GM23338 (cell line): ENCODE measurements around the gene ZNF212. TPM values are rescaled to one million over a fixed set of nuclear protein-coding genes. Genes with fewer than 3 reads are reported as not detected.

Experiments
- ATAC-seq: fragments of 200-7000 bp; cut with Tn5 transposase; 3 replicates; pipeline ENCODE4 v1.9.1; 2020
- DNase-seq: peaks from one replicate; pipeline ENCODE4 v3.0.0-alpha.2; 2015; ENCODE audit warnings: low spot score
- H2AFZ ChIP-seq: fragments of 200-600 bp; sonication (generic); 2 replicates; pipeline ENCODE4 v1.8.0; 2016; ENCODE audit warnings: antibody characterized with exemption, mild to moderate bottlenecking, moderate library complexity
- H3F3A ChIP-seq: fragments of 200-600 bp; sonication (generic); replicated peaks from 2 replicates; pipeline ENCODE4 v1.8.0; 2017; ENCODE audit warnings: antibody characterized with exemption, mixed run types, low read depth
- H3K27ac ChIP-seq: fragments of 200-600 bp; sonication (generic); 2 replicates; pipeline ENCODE4 v1.6.1; 2016; ENCODE audit warnings: low read depth
- H3K27me3 ChIP-seq: fragments of 200-600 bp; sonication (generic); 2 replicates; pipeline ENCODE4 v1.8.0; 2016; ENCODE audit warnings: mild to moderate bottlenecking, mixed run types, moderate library complexity; ENCODE audit not compliant: insufficient read depth
- H3K36me3 ChIP-seq: fragments of 200-600 bp; sonication (generic); 2 replicates; pipeline ENCODE4 v1.8.0; 2016; ENCODE audit warnings: mild to moderate bottlenecking; ENCODE audit not compliant: insufficient read depth
- H3K4me1 ChIP-seq: fragments of 200-600 bp; sonication (generic); 2 replicates; pipeline ENCODE4 v1.8.0; 2016; ENCODE audit warnings: mild to moderate bottlenecking, moderate library complexity; ENCODE audit not compliant: insufficient read depth
- H3K4me2 ChIP-seq: fragments of 200-600 bp; sonication (generic); 2 replicates; pipeline ENCODE4 v1.7.1; 2017; ENCODE audit warnings: mixed run types
- H3K4me3 ChIP-seq: fragments of 200-600 bp; sonication (generic); 2 replicates; pipeline ENCODE4 v1.6.1; 2016; ENCODE audit warnings: mixed run types
- H3K79me2 ChIP-seq: fragments of 200-600 bp; sonication (generic); replicated peaks from 2 replicates; pipeline ENCODE4 v1.8.0; 2017; ENCODE audit warnings: mild to moderate bottlenecking; ENCODE audit not compliant: insufficient read depth
- H3K9me2 ChIP-seq: fragments of 200-600 bp; sonication (generic); 2 replicates; pipeline ENCODE4 v1.8.0; 2017; ENCODE audit not compliant: insufficient read depth
- H4K20me1 ChIP-seq: fragments of 200-600 bp; sonication (generic); replicated peaks from 2 replicates; pipeline ENCODE4 v1.8.0; 2017; ENCODE audit warnings: mild to moderate bottlenecking; ENCODE audit not compliant: insufficient read depth
- H3K27ac Mint-ChIP-seq: 2 replicates; pipeline ENCODE4 v1.8.0; 2020; ENCODE audit warnings: inconsistent platforms, mild to moderate bottlenecking, moderate library complexity, mixed read lengths
- H3K27me3 Mint-ChIP-seq: 3 replicates; pipeline ENCODE4 v1.8.0; 2022; ENCODE audit warnings: low read depth, mild to moderate bottlenecking, moderate library complexity, mixed read lengths, inconsistent platforms; ENCODE audit not compliant: insufficient read depth, poor library complexity
- H3K36me3 Mint-ChIP-seq: 3 replicates; pipeline ENCODE4 v1.8.0; 2021; ENCODE audit warnings: low read depth, mild to moderate bottlenecking, inconsistent platforms, moderate library complexity, mixed read lengths
- H3K4me1 Mint-ChIP-seq: 3 replicates; pipeline ENCODE4 v1.8.0; 2020; ENCODE audit warnings: mild to moderate bottlenecking, inconsistent platforms, mixed read lengths
- H3K4me3 Mint-ChIP-seq: 3 replicates; pipeline ENCODE4 v1.8.0; 2021; ENCODE audit warnings: moderate library complexity, mild to moderate bottlenecking, inconsistent platforms, mixed read lengths
- H3K9me3 Mint-ChIP-seq: 3 replicates; pipeline ENCODE4 v1.8.0; 2020; ENCODE audit warnings: moderate library complexity, mild to moderate bottlenecking, inconsistent platforms, mixed read lengths
- CREB1 ChIP-seq: fragments of 250-450 bp; sonication (Bioruptor Pico); IDR thresholded peaks from 2 replicates; pipeline ENCODE4 v1.5.0; 2020; ENCODE audit warnings: low read depth, mild to moderate bottlenecking, moderate library complexity
- CTCF ChIP-seq, 2 experiments: fragments of 200-600 bp in 1 of 2; sonication (generic) in 1 of 2; conservative IDR thresholded peaks; 2 replicates each; pipeline versions ENCODE4 v1.5.1 to v1.6.1; 2016 to 2017; ENCODE audit warnings: antibody characterized with exemption in 2 of 2, low read depth in 2 of 2, mild to moderate bottlenecking in 2 of 2, moderate library complexity in 1 of 2
- ETS1 ChIP-seq: IDR thresholded peaks from 2 replicates; pipeline ENCODE4 v1.6.1; 2016; ENCODE audit warnings: antibody characterized with exemption
- EZH2 ChIP-seq: fragments of 200-600 bp; sonication (generic); IDR thresholded peaks from one replicate; pipeline ENCODE4 v1.8.0; 2017; ENCODE audit warnings: antibody characterized with exemption, mild to moderate bottlenecking, low read depth; ENCODE audit not compliant: unreplicated experiment
- EZH2phosphoT487 ChIP-seq: fragments of 200-600 bp; sonication (generic); IDR thresholded peaks from one replicate; pipeline ENCODE4 v1.8.1; 2018; ENCODE audit warnings: antibody characterized with exemption; ENCODE audit not compliant: unreplicated experiment
- JUNB ChIP-seq: IDR thresholded peaks from one replicate; pipeline ENCODE4 v1.6.1; 2016; ENCODE audit warnings: antibody characterized with exemption; ENCODE audit not compliant: unreplicated experiment
- NANOG ChIP-seq: IDR thresholded peaks from 2 replicates; pipeline ENCODE4 v1.6.1; 2016; ENCODE audit warnings: antibody characterized with exemption, borderline replicate concordance
- POLR2AphosphoS5 ChIP-seq: IDR thresholded peaks from 2 replicates; pipeline ENCODE4 v1.6.1; 2016; ENCODE audit warnings: antibody characterized with exemption, low read depth
- REST ChIP-seq: IDR thresholded peaks from one replicate; pipeline ENCODE4 v1.6.1; 2018; ENCODE audit warnings: antibody characterized with exemption; ENCODE audit not compliant: unreplicated experiment
- STAT1 ChIP-seq: IDR thresholded peaks from one replicate; pipeline ENCODE4 v1.6.1; 2016; ENCODE audit warnings: antibody characterized with exemption; ENCODE audit not compliant: unreplicated experiment
- ZNF114 ChIP-seq: fragments of 250-450 bp; sonication (Bioruptor Pico); IDR thresholded peaks from 2 replicates; pipeline ENCODE4 v1.5.0; 2020; ENCODE audit warnings: mild to moderate bottlenecking, moderate library complexity
- ZNF331 ChIP-seq: fragments of 250-450 bp; sonication (Bioruptor Pico); IDR thresholded peaks from 2 replicates; pipeline ENCODE4 v1.5.0; 2020; ENCODE audit warnings: low read depth, mild to moderate bottlenecking, moderate library complexity
- polyA plus RNA-seq: library from polyadenylated mRNA; unstranded; fragments of >200 nt; fragmentation: Nextera tagmentation; extraction: Ambion mirVana; gene quantifications from 2 replicates; pipeline ENCODE4 v1.2.1, GENCODE V29; 2016
- total RNA-seq: library from RNA; depleted of rRNA; stranded (reverse); fragments of >200 nt; shearing (Covaris generic); gene quantifications from 2 replicates; pipeline ENCODE4 v1.2.3, GENCODE V29; 2014
- TF ChIP-seq, protein P1 (sequence below): fragments of 250-450 bp; sonication (Bioruptor Pico); IDR thresholded peaks from 2 replicates; pipeline ENCODE4 v1.5.0; 2020; ENCODE audit warnings: mild to moderate bottlenecking, moderate library complexity

The ZNF212 gene
- total and polyA plus RNA-seq, 2 experiments from 2014 or later, result 10.8 to 18.9 TPM

DNA sequence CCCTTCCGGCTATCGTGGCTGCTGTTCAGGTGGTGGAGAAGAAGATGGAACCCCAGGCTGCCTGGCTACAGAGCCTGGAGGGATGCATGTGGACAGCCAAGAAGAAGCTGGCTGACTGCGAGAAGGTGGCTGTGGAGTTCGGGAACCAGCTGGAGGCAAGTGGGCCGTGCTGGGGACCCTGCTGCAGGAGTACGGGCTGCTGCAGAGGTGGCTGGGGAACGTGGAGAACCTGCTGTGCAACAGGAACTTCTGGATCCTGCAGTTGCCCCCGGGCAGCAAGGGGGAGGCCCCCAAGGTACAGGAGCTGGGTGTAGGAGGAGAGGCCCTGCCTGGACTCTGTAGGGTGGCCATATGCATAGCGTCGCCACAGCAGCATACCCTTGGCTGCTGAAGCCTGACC is 48.2 kb downstream of the ZNF212 start:
- H3K4me2 ChIP-seq, result no peak overlapping the region
- H3K4me1 ChIP-seq, result peaks cover 3% of the 10 kb centered on the region
- H3K4me3 ChIP-seq, result no peak overlapping the region
- H4K20me1 ChIP-seq, result no peaks in the 10 kb centered on the region
- no peaks in the 10 kb centered on the region for H3K79me2 ChIP-seq
- TF ChIP-seq POLR2AphosphoS5 (no peak), EZH2 (no peak), ETS1 (no peak), CTCF (conservative IDR thresholded peaks at IDR 0.05; ENCODE audit: low read depth in 2 of 2) (no peak), CREB1 (CRISPR knock-in tag) (no peak), REST (no peak), EZH2phosphoT487 (no peak), STAT1 (no peak), NANOG (no peak), JUNB (no peak), ZNF114 (CRISPR knock-in tag) (no peak), ZNF331 (CRISPR knock-in tag) (no peak)
- TF ChIP-seq, protein P1, sequence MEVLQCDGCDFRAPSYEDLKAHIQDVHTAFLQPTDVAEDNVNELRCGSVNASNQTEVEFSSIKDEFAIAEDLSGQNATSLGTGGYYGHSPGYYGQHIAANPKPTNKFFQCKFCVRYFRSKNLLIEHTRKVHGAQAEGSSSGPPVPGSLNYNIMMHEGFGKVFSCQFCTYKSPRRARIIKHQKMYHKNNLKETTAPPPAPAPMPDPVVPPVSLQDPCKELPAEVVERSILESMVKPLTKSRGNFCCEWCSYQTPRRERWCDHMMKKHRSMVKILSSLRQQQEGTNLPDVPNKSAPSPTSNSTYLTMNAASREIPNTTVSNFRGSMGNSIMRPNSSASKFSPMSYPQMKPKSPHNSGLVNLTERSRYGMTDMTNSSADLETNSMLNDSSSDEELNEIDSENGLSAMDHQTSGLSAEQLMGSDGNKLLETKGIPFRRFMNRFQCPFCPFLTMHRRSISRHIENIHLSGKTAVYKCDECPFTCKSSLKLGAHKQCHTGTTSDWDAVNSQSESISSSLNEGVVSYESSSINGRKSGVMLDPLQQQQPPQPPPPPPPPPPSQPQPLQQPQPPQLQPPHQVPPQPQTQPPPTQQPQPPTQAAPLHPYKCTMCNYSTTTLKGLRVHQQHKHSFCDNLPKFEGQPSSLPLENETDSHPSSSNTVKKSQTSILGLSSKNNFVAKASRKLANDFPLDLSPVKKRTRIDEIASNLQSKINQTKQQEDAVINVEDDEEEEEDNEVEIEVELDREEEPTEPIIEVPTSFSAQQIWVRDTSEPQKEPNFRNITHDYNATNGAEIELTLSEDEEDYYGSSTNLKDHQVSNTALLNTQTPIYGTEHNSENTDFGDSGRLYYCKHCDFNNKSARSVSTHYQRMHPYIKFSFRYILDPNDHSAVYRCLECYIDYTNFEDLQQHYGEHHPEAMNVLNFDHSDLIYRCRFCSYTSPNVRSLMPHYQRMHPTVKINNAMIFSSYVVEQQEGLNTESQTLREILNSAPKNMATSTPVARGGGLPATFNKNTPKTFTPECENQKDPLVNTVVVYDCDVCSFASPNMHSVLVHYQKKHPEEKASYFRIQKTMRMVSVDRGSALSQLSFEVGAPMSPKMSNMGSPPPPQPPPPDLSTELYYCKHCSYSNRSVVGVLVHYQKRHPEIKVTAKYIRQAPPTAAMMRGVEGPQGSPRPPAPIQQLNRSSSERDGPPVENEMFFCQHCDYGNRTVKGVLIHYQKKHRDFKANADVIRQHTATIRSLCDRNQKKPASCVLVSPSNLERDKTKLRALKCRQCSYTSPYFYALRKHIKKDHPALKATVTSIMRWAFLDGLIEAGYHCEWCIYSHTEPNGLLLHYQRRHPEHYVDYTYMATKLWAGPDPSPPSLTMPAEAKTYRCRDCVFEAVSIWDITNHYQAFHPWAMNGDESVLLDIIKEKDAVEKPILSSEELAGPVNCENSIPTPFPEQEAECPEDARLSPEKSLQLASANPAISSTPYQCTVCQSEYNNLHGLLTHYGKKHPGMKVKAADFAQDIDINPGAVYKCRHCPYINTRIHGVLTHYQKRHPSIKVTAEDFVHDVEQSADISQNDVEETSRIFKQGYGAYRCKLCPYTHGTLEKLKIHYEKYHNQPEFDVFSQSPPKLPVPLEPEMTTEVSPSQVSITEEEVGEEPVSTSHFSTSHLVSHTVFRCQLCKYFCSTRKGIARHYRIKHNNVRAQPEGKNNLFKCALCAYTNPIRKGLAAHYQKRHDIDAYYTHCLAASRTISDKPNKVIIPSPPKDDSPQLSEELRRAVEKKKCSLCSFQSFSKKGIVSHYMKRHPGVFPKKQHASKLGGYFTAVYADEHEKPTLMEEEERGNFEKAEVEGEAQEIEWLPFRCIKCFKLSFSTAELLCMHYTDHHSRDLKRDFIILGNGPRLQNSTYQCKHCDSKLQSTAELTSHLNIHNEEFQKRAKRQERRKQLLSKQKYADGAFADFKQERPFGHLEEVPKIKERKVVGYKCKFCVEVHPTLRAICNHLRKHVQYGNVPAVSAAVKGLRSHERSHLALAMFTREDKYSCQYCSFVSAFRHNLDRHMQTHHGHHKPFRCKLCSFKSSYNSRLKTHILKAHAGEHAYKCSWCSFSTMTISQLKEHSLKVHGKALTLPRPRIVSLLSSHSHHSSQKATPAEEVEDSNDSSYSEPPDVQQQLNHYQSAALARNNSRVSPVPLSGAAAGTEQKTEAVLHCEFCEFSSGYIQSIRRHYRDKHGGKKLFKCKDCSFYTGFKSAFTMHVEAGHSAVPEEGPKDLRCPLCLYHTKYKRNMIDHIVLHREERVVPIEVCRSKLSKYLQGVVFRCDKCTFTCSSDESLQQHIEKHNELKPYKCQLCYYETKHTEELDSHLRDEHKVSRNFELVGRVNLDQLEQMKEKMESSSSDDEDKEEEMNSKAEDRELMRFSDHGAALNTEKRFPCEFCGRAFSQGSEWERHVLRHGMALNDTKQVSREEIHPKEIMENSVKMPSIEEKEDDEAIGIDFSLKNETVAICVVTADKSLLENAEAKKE (CRISPR knock-in tag), result no peak
- no peaks in the 10 kb centered on the region for H3K36me3 ChIP-seq
- H3K4me1 Mint-ChIP-seq, result peaks cover 30% of the 10 kb centered on the region
- peaks cover 5% of the 10 kb centered on the region; the same call in 1 of the 2 replicates for H3K27me3 ChIP-seq
- H3K36me3 Mint-ChIP-seq, result peaks cover 2% of the 10 kb centered on the region; the same call in 1 of the 3 replicates
- no peak for ATAC-seq
- no peaks in the 10 kb centered on the region for H3K9me2 ChIP-seq
- peaks cover 14% of the 10 kb centered on the region for H3K27me3 Mint-ChIP-seq
- DNase-seq, result no peak
- H3K4me3 Mint-ChIP-seq, result no peak overlapping the region
- H3F3A ChIP-seq, result 0 out of 2 replicates have a peak, but pooled peaks cover 6% of the 10 kb centered on the region
- H3K27ac ChIP-seq, result no peak overlapping the region
- H2AFZ ChIP-seq, result no peak overlapping the region
- no peaks in the 10 kb centered on the region for H3K9me3 Mint-ChIP-seq
- peak overlapping the region; percentile 13 for H3K27ac Mint-ChIP-seq
